Stimulated activated CD8-positive, alpha-beta memory T cell treated with anti-CD3 and anti-CD28 coated beads, Interleukin-4, amount 100 ng/mL, for 4 hours (primary cell): ENCODE measurements around the gene SYCP2.
"Not testable (repeated sequence)": the region's sequence is repeated elsewhere in the genome, so short reads cannot be mapped to it uniquely, and the experiment has no call there.

ENCODE experiments used
- DNase-seq, 2 donors: peaks; one replicate each; pipeline ENCODE4 v3.0.0-alpha.2; 2020; ENCODE audit warnings: low read depth in 2 of 2, low spot score in 1 of 2

Gene SYCP2, protein sequence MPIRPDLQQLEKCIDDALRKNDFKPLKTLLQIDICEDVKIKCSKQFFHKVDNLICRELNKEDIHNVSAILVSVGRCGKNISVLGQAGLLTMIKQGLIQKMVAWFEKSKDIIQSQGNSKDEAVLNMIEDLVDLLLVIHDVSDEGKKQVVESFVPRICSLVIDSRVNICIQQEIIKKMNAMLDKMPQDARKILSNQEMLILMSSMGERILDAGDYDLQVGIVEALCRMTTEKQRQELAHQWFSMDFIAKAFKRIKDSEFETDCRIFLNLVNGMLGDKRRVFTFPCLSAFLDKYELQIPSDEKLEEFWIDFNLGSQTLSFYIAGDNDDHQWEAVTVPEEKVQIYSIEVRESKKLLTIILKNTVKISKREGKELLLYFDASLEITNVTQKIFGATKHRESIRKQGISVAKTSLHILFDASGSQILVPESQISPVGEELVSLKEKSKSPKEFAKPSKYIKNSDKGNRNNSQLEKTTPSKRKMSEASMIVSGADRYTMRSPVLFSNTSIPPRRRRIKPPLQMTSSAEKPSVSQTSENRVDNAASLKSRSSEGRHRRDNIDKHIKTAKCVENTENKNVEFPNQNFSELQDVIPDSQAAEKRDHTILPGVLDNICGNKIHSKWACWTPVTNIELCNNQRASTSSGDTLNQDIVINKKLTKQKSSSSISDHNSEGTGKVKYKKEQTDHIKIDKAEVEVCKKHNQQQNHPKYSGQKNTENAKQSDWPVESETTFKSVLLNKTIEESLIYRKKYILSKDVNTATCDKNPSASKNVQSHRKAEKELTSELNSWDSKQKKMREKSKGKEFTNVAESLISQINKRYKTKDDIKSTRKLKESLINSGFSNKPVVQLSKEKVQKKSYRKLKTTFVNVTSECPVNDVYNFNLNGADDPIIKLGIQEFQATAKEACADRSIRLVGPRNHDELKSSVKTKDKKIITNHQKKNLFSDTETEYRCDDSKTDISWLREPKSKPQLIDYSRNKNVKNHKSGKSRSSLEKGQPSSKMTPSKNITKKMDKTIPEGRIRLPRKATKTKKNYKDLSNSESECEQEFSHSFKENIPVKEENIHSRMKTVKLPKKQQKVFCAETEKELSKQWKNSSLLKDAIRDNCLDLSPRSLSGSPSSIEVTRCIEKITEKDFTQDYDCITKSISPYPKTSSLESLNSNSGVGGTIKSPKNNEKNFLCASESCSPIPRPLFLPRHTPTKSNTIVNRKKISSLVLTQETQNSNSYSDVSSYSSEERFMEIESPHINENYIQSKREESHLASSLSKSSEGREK (N-terminal part only)

DNA sequence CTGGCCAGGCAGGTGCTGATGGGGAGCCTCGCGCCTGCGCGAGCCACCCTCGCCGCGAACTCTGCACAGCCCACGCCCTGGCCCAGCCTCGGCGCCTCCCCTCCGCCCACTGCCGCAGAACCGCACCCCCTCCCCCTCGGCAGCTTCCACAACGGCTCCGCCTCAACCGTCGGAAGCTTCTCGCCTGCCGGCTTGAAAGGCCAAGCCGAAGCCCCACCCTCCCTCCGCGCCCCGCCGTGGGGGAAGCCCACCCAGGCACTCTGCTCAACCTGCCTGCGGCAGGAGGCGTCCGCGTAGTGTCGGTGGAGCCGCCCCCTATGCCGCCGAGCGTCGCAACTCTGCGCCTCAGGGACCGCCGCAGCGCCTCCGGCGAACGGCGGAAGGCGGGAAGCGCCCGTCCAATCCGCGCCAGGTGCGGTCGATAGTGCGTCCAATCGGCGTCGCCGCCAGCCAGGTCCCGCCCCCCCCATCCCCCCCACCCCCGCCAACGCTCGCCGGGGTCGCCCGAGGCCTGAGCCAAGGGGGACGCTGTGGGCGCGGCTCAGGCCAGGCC, at the start of gene SYCP2:
TSS of gene SYCP2 (minus strand) at position 342 of the 553 bp plus-strand sequence. CDS start 11,224 bp downstream, outside the sequence.
- DNase-seq, result peak in 1 of 2 donors; percentile 40

DNA sequence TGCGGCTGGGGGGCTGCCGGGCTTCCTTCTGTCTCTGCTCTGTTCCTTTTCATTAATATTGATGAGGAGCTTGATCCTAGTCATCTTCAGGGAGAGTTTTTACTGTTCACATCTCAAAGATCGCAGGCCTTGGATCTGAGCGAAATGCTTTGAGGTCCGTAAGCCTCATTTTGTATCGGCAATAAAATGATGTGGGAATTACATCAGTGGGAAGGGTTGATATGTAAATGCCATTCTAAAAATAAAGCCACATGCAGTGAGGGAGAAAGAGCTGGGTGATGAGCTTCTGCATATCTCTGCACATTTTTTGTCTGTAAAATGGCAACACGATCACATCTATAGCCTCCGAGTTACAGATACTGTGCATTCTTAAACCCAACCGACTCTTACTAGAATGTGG, 49.6 kb upstream of the SYCP2 start:
- no peak for DNase-seq

DNA sequence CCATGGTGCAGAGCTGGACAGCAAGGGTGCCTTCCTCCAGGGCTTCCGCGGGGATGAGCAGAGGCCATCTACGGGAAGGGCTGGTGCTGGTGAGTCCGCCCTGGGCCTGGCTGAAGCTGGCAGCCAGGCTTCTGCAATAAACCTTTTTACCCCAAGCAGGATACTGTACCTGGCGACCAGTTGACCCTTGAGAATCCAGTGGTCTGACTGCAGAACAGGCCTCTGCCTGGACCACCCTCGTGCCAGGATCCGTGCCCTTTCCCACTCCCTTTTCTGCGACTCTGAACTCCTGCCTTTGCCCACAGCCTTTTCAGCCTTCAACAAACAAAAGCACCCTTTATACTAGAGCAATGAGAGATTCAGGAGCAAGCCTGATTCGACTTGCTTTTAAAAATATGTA, 43.6 kb upstream of the SYCP2 start:
- no peak for DNase-seq

DNA sequence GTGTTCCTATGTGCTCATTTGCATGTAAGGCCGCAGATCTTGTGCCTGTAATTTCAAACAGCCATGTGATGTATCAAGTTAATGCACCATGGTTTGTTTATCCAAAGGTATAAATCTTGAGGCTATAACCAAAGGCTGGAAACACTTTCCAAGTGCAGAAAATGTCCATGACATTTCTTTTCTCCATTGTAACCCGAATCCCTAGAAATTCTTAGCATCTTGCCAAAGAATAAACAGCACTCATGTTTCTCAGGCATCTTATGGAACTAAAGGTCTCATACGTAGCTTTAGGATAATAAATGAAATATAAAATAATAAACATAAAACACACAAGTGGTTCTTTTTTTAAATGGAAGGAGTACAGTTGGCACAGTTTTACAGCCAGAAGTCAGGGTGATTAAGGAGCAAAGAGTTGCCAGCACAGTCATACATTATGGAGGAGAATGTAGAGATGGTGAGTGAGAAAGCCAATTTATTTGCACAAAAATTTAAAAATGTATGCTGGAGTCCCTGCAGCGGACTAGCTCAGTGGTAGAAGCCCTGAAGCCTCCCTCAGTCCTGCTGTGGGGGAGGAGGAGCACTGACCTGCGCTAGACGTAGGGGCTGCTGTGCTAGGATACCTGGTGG, 42.8 kb upstream of the SYCP2 start:
- DNase-seq, result no peak

DNA sequence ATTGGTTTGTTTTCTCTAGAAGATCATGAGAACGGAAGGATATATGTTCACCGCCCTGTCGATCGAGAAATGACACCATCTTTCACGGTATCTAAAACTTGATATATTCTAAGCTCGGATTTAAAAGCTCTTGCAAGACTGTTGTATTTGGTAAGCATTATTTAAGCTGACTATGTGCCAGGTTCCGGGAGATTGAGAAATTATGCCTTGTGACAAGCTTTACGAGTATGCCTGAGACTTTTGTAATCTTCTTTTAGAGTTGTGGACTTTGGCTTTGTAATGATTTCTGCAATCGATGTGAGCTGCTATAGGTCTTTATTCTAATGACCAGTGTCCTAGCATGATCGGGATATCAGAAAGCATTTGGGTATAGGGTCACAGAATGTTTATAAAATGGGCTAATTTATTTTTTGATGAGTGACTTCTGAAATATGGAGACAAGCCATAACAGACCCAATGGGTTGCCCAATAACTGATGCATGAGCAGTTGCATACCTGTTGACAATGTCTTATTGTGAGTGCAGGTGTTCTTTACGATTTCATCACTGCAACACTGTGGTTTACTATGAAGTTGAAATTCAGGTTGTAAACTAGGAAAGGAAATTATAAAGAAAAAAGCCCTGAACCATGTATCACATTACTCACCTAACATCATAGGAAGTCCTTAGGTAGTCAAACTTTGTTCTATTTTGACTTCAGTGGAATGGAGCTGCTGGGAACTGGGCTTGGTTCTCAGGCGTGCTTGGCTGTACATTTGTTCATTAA, 38.8 kb upstream of the SYCP2 start:
- DNase-seq, result no peak

DNA sequence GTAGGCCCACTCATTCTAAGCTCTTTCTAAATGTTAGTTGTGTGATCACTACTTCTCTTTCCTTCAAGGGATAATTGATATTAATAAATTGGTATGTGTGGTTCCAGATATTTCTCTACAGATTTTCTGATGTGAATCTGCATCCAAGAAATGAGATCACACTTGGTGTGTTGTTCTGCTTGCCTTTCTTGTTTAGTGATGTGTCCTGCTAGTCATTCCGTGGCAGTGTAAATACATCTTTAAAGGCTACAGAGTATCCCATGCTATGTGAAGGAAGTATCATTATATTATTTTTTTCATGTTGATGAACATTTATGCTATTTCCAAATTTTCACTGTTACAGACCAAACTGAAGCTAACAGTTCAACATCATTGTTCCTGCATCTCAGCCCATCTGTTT, 38.0 kb upstream of the SYCP2 start:
- no peak for DNase-seq

DNA sequence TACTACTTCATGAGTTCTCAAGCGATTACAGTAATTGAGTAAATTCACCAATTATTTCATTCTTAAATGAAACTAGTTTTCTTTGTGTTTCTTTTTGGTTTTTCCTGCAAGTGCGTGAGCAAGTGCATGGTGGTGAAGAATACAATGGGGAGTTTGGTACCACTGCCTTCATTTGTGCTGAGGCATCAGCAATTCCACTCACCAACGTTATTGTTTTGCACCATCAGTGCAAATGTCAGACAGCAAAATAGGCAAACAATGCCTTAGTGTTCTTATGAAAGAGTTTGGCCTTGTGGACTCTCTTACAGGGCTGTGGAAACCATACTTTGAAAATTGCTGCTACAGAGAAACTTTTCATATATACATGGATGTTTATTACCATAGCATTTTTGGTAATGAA, 33.0 kb upstream of the SYCP2 start:
- no peak for DNase-seq

DNA sequence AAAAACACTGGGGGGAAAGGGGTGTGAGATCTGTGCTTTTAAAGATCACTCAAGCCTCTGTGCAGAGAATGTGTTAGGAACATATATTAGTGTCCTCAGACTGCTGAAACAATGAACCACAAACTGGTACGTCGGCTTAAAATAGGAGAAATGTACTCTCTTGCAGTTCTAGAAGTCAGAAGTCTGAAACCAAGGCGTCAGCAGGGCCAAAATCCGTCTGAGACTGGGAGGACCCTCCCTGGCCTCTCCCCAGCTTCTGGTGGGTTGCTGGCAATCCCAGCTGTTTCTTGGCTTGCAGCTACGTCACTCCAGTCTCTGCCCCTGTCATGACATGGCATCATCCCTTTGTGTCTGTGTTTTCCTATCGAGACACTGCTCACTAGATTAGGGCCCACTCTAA, 28.7 kb upstream of the SYCP2 start:
- DNase-seq, result no peak

DNA sequence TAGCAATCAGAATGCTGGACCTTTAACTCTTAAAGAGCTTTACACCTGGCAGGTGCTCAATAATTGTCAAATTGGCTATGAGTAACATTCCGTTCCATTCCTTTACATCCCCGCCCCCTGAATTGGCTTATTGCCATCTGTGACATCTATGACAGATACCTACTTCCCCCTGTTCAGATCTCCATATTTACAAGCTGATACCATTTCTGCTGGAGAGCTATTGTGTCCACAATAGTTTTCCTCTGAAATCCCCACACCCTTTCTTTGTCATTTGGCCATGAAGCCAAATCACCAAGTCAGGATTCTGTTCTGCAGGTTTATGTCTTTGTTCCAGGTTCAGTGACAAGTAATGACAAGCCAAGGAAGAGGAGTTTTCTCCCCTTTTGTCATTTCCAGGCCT, 28.0 kb upstream of the SYCP2 start:
- DNase-seq, result no peak

DNA sequence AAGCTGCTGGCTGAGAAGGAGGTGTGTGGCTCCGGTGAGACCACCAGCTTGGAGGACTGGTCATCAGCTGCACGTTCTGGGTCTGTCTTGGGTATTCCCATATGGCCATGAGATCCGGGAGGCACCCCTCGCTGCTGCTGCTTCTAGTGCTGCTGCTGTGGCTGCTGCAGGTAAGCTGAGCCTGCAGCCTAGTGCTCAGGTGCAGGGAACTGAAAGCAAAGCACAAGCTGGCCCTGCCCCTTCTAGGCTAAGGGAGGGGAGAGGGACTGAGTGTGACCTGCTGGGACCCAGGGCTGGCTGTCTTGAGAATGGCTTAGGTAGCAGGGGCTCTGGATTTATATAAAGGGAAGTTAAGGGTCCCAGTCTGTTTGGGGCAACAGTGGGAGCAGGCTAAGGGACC, 25.2 kb upstream of the SYCP2 start:
- DNase-seq, result no peak

DNA sequence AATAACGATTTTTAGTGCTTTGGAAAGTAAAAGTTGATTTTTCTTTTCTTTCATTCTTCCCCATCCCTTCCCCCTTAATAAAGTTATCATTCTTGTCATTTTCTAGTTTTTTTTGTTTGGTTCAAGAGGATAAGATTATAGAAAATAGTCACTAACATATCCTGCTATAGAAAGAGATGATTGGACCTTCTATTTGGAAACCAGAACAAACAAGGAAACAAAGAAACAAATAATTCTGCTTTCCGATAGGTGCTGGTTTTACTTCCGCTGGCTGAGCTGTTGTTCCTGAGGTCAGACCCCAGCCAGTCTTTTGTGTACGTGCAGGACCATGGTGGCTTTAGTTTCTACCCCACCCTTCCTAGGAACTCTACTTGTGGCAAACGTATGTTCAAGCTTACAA, 24.7 kb upstream of the SYCP2 start, which contains the start of gene CDH26:
TSS of gene CDH26 (plus strand) at position 301 of the 400 bp plus-strand sequence. CDS start 304 bp downstream, outside the sequence.
- DNase-seq, result no peak

DNA sequence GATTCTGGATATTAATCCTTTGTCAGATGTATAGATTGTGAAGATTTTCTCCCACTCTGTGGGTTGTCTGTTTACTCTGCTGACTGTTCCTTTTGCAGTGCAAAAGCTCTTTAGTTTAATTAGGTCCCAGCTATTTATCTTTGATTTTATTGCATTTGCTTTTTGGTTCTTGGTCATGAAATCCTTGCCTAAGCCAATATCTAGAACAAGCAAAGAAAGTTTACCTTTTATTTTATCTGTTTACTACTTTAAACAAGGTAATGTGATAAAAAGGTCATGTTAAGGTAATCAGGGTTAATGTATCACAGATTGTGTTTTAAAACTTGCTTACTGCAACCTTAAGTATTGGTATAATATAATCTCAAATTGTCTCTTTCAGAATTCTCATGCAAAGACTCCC, 24.1 kb upstream of the SYCP2 start:
- not testable (repeated sequence) for DNase-seq

DNA sequence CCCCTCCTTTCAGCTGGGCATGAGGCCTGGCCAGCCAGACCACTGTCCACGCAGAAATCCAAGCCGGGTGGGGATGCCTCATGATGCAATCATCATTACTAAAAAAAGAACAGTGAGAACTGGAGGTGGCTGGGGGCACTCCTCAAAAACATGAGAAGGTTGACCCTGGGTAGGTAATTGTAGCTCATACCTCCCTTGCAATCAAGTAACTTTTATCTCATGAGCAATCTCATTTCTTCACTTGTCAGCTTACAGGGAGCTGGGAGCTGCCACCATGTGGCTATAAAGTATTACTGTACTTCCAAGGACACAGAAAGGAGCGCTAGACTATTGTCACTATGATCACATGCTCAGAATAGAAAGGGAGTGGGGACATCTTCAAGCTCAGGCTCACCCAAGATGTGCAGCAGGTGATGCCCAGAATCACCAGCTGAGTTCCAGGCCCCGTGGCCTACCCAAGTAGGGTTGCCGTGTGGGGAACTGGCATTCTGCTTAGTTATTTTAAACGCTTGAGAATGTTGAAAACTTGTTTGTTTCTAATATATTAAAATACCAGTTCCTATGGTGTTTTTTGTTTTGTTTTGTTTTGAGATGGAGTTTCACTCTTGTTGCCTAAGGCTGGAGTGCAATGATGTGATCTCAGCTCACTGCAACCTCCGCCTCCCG, 21.8 kb upstream of the SYCP2 start:
- no peak for DNase-seq

DNA sequence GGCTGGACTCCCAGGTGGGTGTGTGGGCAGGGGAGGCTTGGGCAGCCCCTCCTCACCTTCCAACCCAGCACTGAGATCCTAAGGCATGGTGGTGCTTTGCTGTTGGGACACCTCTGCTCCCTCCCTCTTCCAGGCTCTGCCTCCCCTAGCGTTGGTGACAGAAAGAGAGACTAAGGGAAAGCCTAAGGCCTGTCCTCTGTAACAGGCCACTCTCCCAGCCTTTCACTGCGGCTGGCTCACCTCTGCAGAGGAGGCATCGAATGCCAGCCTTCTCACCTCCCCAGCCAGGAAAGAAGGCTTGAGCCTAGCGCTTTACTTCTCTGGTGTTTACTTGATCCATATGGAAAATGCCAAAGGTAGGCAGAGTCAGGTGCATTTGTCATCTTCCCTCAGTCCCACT, 21.3 kb upstream of the SYCP2 start:
- no peak for DNase-seq

DNA sequence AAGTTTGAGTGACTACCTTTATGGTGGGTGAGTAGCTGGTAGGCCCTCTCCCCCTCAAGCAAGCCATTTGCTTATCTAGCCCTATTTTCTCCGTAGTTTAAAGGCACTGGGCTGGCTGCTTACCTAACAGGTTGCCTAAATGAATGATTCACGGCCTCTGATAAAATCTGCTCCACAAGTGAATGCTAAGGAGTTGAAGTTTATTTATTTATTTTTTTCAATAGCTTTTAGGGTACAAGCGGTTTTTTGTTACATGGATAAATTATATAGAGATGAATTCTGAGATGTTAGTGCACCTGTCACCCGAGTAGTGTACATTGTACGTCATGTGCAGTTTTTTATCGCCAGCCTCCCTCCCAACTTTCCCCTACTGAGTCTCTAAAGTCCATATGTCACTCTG, 16.5 kb upstream of the SYCP2 start:
- no peak for DNase-seq

DNA sequence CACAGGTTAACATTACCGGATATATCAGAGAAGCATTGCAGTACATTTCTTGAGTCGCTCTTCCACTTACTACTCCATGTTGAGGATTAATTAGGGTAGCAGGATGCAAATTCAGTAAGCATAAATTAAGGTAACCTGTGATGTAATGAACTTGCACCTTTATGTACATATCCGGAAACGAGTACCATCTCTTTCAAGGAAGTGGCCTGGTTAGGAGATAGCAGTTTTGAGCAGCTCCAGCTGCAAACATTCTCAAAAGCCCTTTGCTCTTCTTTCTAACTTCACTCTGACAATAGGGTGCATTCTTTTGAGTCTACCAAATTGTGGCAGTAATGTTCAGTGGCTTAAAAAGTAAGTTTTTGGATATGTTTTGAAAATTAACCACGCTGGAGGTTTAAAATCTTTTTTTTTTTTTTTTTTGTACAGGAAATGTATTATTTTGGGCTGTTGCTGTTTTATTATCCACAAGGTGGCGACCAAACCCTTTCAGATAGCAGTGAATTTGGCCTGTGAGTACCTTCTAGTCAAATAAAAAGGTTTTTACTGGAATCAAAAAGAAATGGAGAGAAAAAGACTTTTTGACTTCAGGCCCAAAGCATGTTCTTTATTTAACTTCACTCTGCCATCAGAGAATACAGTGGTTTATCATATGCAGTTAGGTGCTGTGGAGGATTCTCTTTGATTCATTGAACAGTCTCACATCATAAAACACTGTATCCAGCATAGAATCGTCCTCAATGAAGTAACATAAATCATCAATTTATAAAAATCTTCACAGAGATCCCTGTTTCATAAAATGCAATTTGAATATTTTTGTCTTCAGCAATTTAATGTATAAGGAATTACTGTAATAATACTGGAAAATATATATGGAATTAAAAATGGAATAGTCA, 15.6 kb upstream of the SYCP2 start:
- DNase-seq, result no peak

DNA sequence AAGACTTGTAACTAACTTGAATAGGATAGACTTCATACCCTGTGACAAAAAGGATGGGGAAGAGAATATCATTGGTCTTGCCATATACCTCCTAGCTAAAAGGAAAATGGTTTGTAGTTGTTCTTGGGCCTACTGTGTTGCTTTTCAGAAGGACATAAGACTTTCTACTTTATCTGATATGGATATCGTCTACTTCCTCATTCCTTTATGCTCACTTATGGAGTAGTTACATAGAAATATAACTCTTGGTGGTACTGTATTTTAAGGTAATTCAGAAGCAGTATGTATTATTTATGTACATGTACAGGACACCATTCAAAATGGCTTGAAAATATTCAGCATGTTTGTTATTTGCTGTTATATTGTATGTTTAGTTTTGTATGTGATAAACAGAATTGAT, 14.8 kb upstream of the SYCP2 start:
- DNase-seq, result no peak

DNA sequence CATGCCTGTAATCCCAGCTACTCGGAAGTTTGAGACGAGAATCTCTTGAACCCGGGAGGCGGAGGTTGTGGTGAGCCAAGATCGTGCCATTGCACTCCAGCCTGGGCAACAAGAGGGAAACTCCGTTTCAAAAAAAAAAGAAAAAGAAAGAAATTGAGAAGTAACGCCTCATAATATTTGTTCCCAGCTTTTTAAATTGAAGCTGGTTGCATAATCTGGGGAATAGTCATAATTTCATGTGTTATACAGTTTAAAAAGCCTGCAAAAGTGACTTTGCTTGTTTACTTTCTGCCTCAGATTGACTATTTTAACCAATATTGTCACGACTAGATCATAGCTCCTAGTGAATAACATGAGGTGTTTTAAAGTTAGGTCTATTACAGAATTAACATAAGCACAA, 13.9 kb upstream of the SYCP2 start:
- no peak for DNase-seq
